Measurements from ENCODE around the gene THSD4. TPM values are rescaled to one million over a fixed set of nuclear protein-coding genes. Genes with fewer than 3 reads are reported as not detected.
A peak's percentile ranks its signal among the peaks of the same experiment; 100 is the strongest.

THSD4 gene
- total and polyA plus RNA-seq, 2 of the 4 experiments (the other 2 are of a cell fraction): 25.5 to 31.1 TPM

- no peak overlapping the region for H2BK5ac ChIP-seq (ENCODE audit: low read depth, low read length, poor library complexity, severe bottlenecking)
- peaks cover 10% of the 10 kb centered on the region for H3K9me1 ChIP-seq (ENCODE audit: insufficient read depth, low read length)
- dilution Hi-C loops (cut with HindIII; ENCODE audit: low sequenced_read_pairs, unreplicated experiment) (no loop called here), intact Hi-C loops (cut with micrococcal nuclease) (loop anchor here (1.0 to 2.0 kb wide), 5 partner anchors 203 to 708 kb away; no protein-coding TSS in a partner anchor), in situ Hi-C loops (cut with MboI; ENCODE audit: low sequenced_read_pairs) (loop anchor here (5.0 kb wide), 2 partner anchors 284 to 359 kb away; no protein-coding TSS in a partner anchor)
- H3K23ac ChIP-seq (ENCODE audit: low read depth, low read length): no peak overlapping the region
- H4K20me1 ChIP-seq (ENCODE audit: insufficient read depth, low read length): peaks cover 17% of the 10 kb centered on the region; the same call in 1 of the 2 replicates
- no peak overlapping the region for H2BK120ac ChIP-seq (ENCODE audit: low read depth, low read length)
- WGBS, 2 experiments (ENCODE audit: extremely low coverage in 2 of 2, insufficient read length in 1 of 2): no CpG with 5 or more reads among the region's 2 CpGs
- H3K4me3 ChIP-seq (ENCODE audit: insufficient read depth, low read depth, low read length): no peak overlapping the region
- no peak overlapping the region for H2BK15ac ChIP-seq (ENCODE audit: low read depth, low read length)
- H4K91ac ChIP-seq (ENCODE audit: insufficient read depth, low read depth, low read length): no peak overlapping the region
- no peaks in the 10 kb centered on the region for H3K9me3 ChIP-seq (ENCODE audit: control insufficient read depth, insufficient read depth, low read length)
- H3K4me1 ChIP-seq (ENCODE audit: control insufficient read depth, insufficient read depth, low read length): peaks cover 13% of the 10 kb centered on the region
- H3K4me2 ChIP-seq (ENCODE audit: low read depth, low read length): no peak overlapping the region
- ChIA-PET POLR2A (ENCODE audit: unreplicated experiment) (no interaction called here), CTCF (no interaction called here)
- ATAC-seq (ENCODE audit: low read depth): peak; percentile 75
- peak; percentile 78 for TF ChIP-seq SMC3 (IDR thresholded peaks at IDR 0.05; ENCODE audit: low read depth, low read length)
- TF ChIP-seq RAD21 (IDR thresholded peaks at IDR 0.05; ENCODE audit: low read length): peak; percentile 88
- peak; percentile 23; the same call in 1 of the 2 replicates for TF ChIP-seq CEBPB (IDR thresholded peaks at IDR 0.05; ENCODE audit: low read depth, low read length)
- TF ChIP-seq RFX5 (IDR thresholded peaks at IDR 0.05; ENCODE audit: low read depth, low read length): no peak
- peak; percentile 93 for TF ChIP-seq CTCF (conservative IDR thresholded peaks at IDR 0.05; ENCODE audit: low read depth, low read length)
- TF ChIP-seq MXI1 (IDR thresholded peaks at IDR 0.05; ENCODE audit: borderline replicate concordance, low read depth, low read length): no peak
- no peak overlapping the region for H2BK20ac ChIP-seq (ENCODE audit: low read depth, low read length)
- H3K79me1 ChIP-seq (ENCODE audit: low read depth in 1 of 2, low read length in 2 of 2): peaks cover 6 to 14% of the 10 kb centered on the region in 2 experiments; a peak in 1 of 4 replicates
- no peak overlapping the region for H2AFZ ChIP-seq (replicated peaks; ENCODE audit: low read length, poor library complexity)
- H4K8ac ChIP-seq (ENCODE audit: low read depth in 2 of 2, low read length in 2 of 2): peak overlapping the region in 1 of 2 experiments; percentile 39; a peak in 1 of 4 replicates
- no peak overlapping the region for H3K14ac ChIP-seq (replicated peaks; ENCODE audit: low read depth, low read length)
- no peak overlapping the region for H2AK9ac ChIP-seq (replicated peaks; ENCODE audit: low read depth, low read length, poor library complexity)
- H3K9ac ChIP-seq (ENCODE audit: low read depth, low read length): no peak overlapping the region
- peaks cover 3% of the 10 kb centered on the region for H3K36me3 ChIP-seq (ENCODE audit: control insufficient read depth, insufficient read depth, low read length)
- H3K18ac ChIP-seq (ENCODE audit: low read depth, low read length): no peak overlapping the region
- no TSS peak for BruUV-seq (replicated peaks)
- H3K27me3 ChIP-seq (ENCODE audit: control insufficient read depth, insufficient read depth, low read length): no peaks in the 10 kb centered on the region
- no peak overlapping the region for H2AK5ac ChIP-seq (ENCODE audit: low read depth, low read length)
- H4K5ac ChIP-seq (ENCODE audit: low read depth, low read length): no peak overlapping the region
- no peak overlapping the region for H3K4ac ChIP-seq (ENCODE audit: low read depth, low read length)
- peak; percentile 71 for DNase-seq
- H3K27ac ChIP-seq (ENCODE audit: insufficient read depth, low read length): no peak overlapping the region
- no peak overlapping the region for H3K56ac ChIP-seq (ENCODE audit: extremely low read depth, insufficient read depth, low read length)
Observed at GRCh38 chr15:71448688-71449114, 333.4 kb downstream of the THSD4 start.

Data from IMR-90 (cell line).